ENCODE results near the gene NOP56. TPM values are rescaled to one million over a fixed set of nuclear protein-coding genes. Genes with fewer than 3 reads are reported as not detected.

The NOP56 gene
- total RNA-seq, 2 donors from 2014 or later = 386 to 432 TPM

GRCh38 chr20:2663364-2663886, 11.0 kb downstream of the NOP56 start:
- H3K27me3 ChIP-seq (ENCODE audit: control insufficient read depth, insufficient read depth, low read length, poor library complexity, severe bottlenecking) = peaks cover 20% of the 10 kb centered on the region
- Mint-ChIP-seq H3K27ac (peak overlapping the region; percentile 95), H3K27me3 (ENCODE audit: insufficient read depth) (peaks cover 19% of the 10 kb centered on the region), H3K36me3 (ENCODE audit: low read depth) (peaks cover 37% of the 10 kb centered on the region), H3K9me3 (no peaks in the 10 kb centered on the region), H3K4me3 (peak overlapping the region; percentile 83), H3K4me1 (peaks cover 6% of the 10 kb centered on the region)
- peaks cover 35% of the 10 kb centered on the region for H3K36me3 ChIP-seq (ENCODE audit: control insufficient read depth, insufficient read depth, low read length)
- WGBS, 2 experiments (ENCODE audit: insufficient coverage in 1 of 2, insufficient read length in 1 of 2) = 4 to 11% methylated on average over 5 to 13 of the region's 13 CpGs
- no peak for DNase-seq
- peak overlapping the region; percentile 61 for H3K9ac ChIP-seq (ENCODE audit: extremely low read depth, low read length, poor library complexity, severe bottlenecking)
- H3K27ac ChIP-seq (ENCODE audit: low read depth, low read length) = no peak overlapping the region
- no peaks in the 10 kb centered on the region for H3K9me3 ChIP-seq (ENCODE audit: control insufficient read depth, low read length)
- H3K4me3 ChIP-seq (ENCODE audit: low read length) = peak overlapping the region; percentile 97
- H3K4me1 ChIP-seq (ENCODE audit: control insufficient read depth, insufficient read depth, low read length) = no peaks in the 10 kb centered on the region
- TF ChIP-seq CTCF (conservative IDR thresholded peaks at IDR 0.05) = no peak

GRCh38 chr20:2663887-2664719, 11.7 kb downstream of the NOP56 start, which contains the start of gene IDH3B:
Gene IDH3B (minus strand): TSS chr20:2664216. CDS start chr20:2664188, 28 bp downstream.
- peak within 1 kb of the TSS; percentile 97 for H3K4me3 ChIP-seq (ENCODE audit: low read length)
- peak; percentile 97 for DNase-seq
- H3K9ac ChIP-seq (ENCODE audit: extremely low read depth, low read length, poor library complexity, severe bottlenecking) = peak within 1 kb of the TSS; percentile 61
- H3K4me1 Mint-ChIP-seq = peaks cover 6% of the 10 kb centered on the region
- peaks cover 30% of the 10 kb centered on the region for H3K36me3 Mint-ChIP-seq (ENCODE audit: low read depth)
- H3K27me3 Mint-ChIP-seq (ENCODE audit: insufficient read depth) = peaks cover 24% of the 10 kb centered on the region
- H3K27me3 ChIP-seq (ENCODE audit: control insufficient read depth, insufficient read depth, low read length, poor library complexity, severe bottlenecking) = peaks cover 25% of the 10 kb centered on the region
- peaks cover 28% of the 10 kb centered on the region for H3K36me3 ChIP-seq (ENCODE audit: control insufficient read depth, insufficient read depth, low read length)
- no peaks in the 10 kb centered on the region for H3K9me3 ChIP-seq (ENCODE audit: control insufficient read depth, low read length)
- H3K4me1 ChIP-seq (ENCODE audit: control insufficient read depth, insufficient read depth, low read length) = no peaks in the 10 kb centered on the region
- peak within 1 kb of the TSS; percentile 95 for H3K27ac Mint-ChIP-seq
- TF ChIP-seq CTCF (conservative IDR thresholded peaks at IDR 0.05) = no peak
- peak within 1 kb of the TSS; percentile 46 for H3K27ac ChIP-seq (ENCODE audit: low read depth, low read length)
- H3K9me3 Mint-ChIP-seq = no peaks in the 10 kb centered on the region
- 13 to 14% methylated on average over 42 to 49 of the region's 49 CpGs for WGBS, 2 experiments (ENCODE audit: insufficient coverage in 1 of 2, insufficient read length in 1 of 2)
- H3K4me3 Mint-ChIP-seq = peak within 1 kb of the TSS; percentile 83

- H3K27me3 Mint-ChIP-seq (ENCODE audit: insufficient read depth) = peaks cover 53% of the 10 kb centered on the region
These were observed 19.5 kb downstream of the NOP56 start for GRCh38 chr20:2671977-2672376.

More at GRCh38 chr20:2671977-2672376, 19.5 kb downstream of the NOP56 start:
- peak; percentile 80 for DNase-seq
- Mint-ChIP-seq H3K27ac (no peak overlapping the region), H3K36me3 (ENCODE audit: low read depth) (no peaks in the 10 kb centered on the region), H3K4me1 (peaks cover 2% of the 10 kb centered on the region), H3K4me3 (no peak overlapping the region), H3K9me3 (no peaks in the 10 kb centered on the region)
- Histone ChIP-seq H3K4me1 (ENCODE audit: control insufficient read depth, insufficient read depth, low read length) (no peaks in the 10 kb centered on the region), H3K36me3 (ENCODE audit: control insufficient read depth, insufficient read depth, low read length) (no peaks in the 10 kb centered on the region), H3K9me3 (ENCODE audit: control insufficient read depth, low read length) (no peaks in the 10 kb centered on the region), H3K9ac (ENCODE audit: extremely low read depth, low read length, poor library complexity, severe bottlenecking) (no peak overlapping the region), H3K4me3 (ENCODE audit: low read length) (no peak overlapping the region), H3K27me3 (ENCODE audit: control insufficient read depth, insufficient read depth, low read length, poor library complexity, severe bottlenecking) (peaks cover 41% of the 10 kb centered on the region), H3K27ac (ENCODE audit: low read depth, low read length) (no peak overlapping the region)
- peak; percentile 70 for TF ChIP-seq CTCF (conservative IDR thresholded peaks at IDR 0.05)
- WGBS, 2 experiments (ENCODE audit: insufficient coverage in 1 of 2, insufficient read length in 1 of 2) = 24 to 44% methylated on average over 3 of the region's 4 CpGs
